HepG2 (cell line): ENCODE results near the gene PKNOX2. TPM values are rescaled to one million over a fixed set of nuclear protein-coding genes. Genes with fewer than 3 reads are reported as not detected.

Experiments
- ATAC-seq: fragments of 200-7000 bp; cut with Tn5 transposase; 3 replicates; pipeline ENCODE4 v1.9.1; 2020; ENCODE audit warnings: mild to moderate bottlenecking, moderate library complexity
- BruUV-seq: library from RNA; stranded (reverse); fragments of 400-500 nt; replicated peaks from 2 replicates; lab custom pipeline; 2021; lab: Mats Ljungman, UMichigan
- CTCF ChIA-PET: fragments of 300-600 bp; formaldehyde crosslinking; extraction: SDS; loops from one replicate; lab custom pipeline; 2021; ENCODE audit warnings: low total read pairs, inconsistent platforms, low intra/inter-chr PET ratio; lab: Yijun Ruan, JAX
- POLR2A ChIA-PET: fragments of 350-600 bp; sonication (Branson Sonifier 250); formaldehyde crosslinking; loops from one replicate; lab custom pipeline; 2020; ENCODE audit warnings: antibody characterized with exemption, inconsistent platforms; lab: Yijun Ruan, JAX
- DNase-seq: peaks from one replicate; pipeline ENCODE4 v3.0.0-alpha.2; 2015; ENCODE audit warnings: low spot score
- FAIRE-seq: peaks from 3 replicates; lab custom pipeline; 2011; peaks lifted over from hg19 to GRCh38; lab: Jason Lieb, UNC
- H2AFZ ChIP-seq: one replicate; pipeline ENCODE4 v1.6.1; 2011; ENCODE audit warnings: low read length, inconsistent platforms
- H3K27ac ChIP-seq: fragments of 300-600 bp; 3 replicates; pipeline ENCODE4 v1.8.0; 2011; ENCODE audit warnings: mixed run types, mild to moderate bottlenecking, mixed read lengths, low read length, inconsistent platforms; ENCODE audit not compliant: insufficient read depth; ENCODE audit errors: extremely low read length
- H3K27me3 ChIP-seq, 2 experiments: fragments of 200-600 bp in 1 of 2; 2 replicates in 1 of 2; 3 replicates in 1 of 2; pipeline versions ENCODE4 v1.6.0 to v1.8.0; 2011; ENCODE audit warnings: low read length in 2 of 2, mild to moderate bottlenecking in 2 of 2, moderate library complexity in 2 of 2, inconsistent platforms in 1 of 2; ENCODE audit not compliant: insufficient read depth in 2 of 2, control insufficient read depth in 1 of 2
- H3K36me3 ChIP-seq, 2 experiments: fragments of 200-600 bp in 1 of 2; replicated peaks in 1 of 2; 2 replicates in 1 of 2; 3 replicates in 1 of 2; pipeline versions ENCODE4 v1.5.1 to v1.8.0; 2011; ENCODE audit warnings: low read length in 2 of 2, inconsistent platforms in 1 of 2; ENCODE audit not compliant: insufficient read depth in 2 of 2, control insufficient read depth in 1 of 2
- H3K4me1 ChIP-seq: 2 replicates; pipeline ENCODE4 v1.5.1; 2012; ENCODE audit warnings: low read length, inconsistent platforms; ENCODE audit not compliant: insufficient read depth
- H3K4me2 ChIP-seq: 2 replicates; pipeline ENCODE4 v1.6.0; 2011; ENCODE audit warnings: low read depth, low read length, inconsistent platforms
- H3K4me3 ChIP-seq, 3 experiments: fragments of 200-600 bp in 1 of 3; sonication (generic), shearing (Covaris generic) in 1 of 3; replicated peaks in 1 of 3; 2 replicates each; pipeline ENCODE4 v1.5.1; 2011 to 2016; ENCODE audit warnings: low read length in 3 of 3, inconsistent platforms in 2 of 3, low read depth in 2 of 3, mild to moderate bottlenecking in 2 of 3, control low read depth in 1 of 3, mixed read lengths in 1 of 3; ENCODE audit not compliant: insufficient read depth in 1 of 3
- H3K79me2 ChIP-seq: one replicate; pipeline ENCODE4 v1.6.1; 2011; ENCODE audit warnings: low read length, inconsistent platforms; ENCODE audit not compliant: insufficient read depth
- H3K9ac ChIP-seq: 2 replicates; pipeline ENCODE4 v1.6.0; 2011; ENCODE audit warnings: mild to moderate bottlenecking, low read depth, low read length, inconsistent platforms; ENCODE audit not compliant: insufficient read depth
- H3K9me3 ChIP-seq: 2 replicates; pipeline ENCODE4 v1.5.1; 2012; ENCODE audit warnings: mild to moderate bottlenecking, low read length
- H4K20me1 ChIP-seq: 2 replicates; pipeline ENCODE4 v1.6.0; 2011; ENCODE audit warnings: inconsistent platforms, mild to moderate bottlenecking, low read length, moderate library complexity; ENCODE audit not compliant: insufficient read depth
- ARHGAP35 ChIP-seq: sonication (generic); formaldehyde crosslinking; IDR thresholded peaks from 2 replicates; pipeline ENCODE4 v1.9.0; 2022; ENCODE audit warnings: mild to moderate bottlenecking, inconsistent platforms, moderate library complexity, missing genetic modification reagents, borderline replicate concordance
- ARID3A ChIP-seq: IDR thresholded peaks from 2 replicates; pipeline ENCODE4 v1.6.1; 2012; ENCODE audit warnings: low read depth, low read length, improper control_type of control experiment
- CENPT ChIP-seq: sonication (generic); formaldehyde crosslinking; IDR thresholded peaks from 2 replicates; pipeline ENCODE4 v1.8.0; 2022; ENCODE audit warnings: low read depth, mild to moderate bottlenecking, moderate library complexity, missing genetic modification reagents
- JDP2 ChIP-seq: sonication (generic); formaldehyde crosslinking; IDR thresholded peaks from 2 replicates; pipeline ENCODE4 v1.8.1; 2022; ENCODE audit warnings: missing genetic modification reagents, borderline replicate concordance
- KMT2A ChIP-seq: sonication (generic); formaldehyde crosslinking; IDR thresholded peaks from 2 replicates; pipeline ENCODE4 v1.4.0; 2020; ENCODE audit warnings: missing genetic modification reagents
- MED13 ChIP-seq: sonication (generic); formaldehyde crosslinking; IDR thresholded peaks from 2 replicates; pipeline ENCODE4 v1.5.0; 2020; ENCODE audit warnings: missing genetic modification reagents
- PHF5A ChIP-seq: IDR thresholded peaks from one replicate; pipeline ENCODE4 v1.6.1; 2018; ENCODE audit warnings: low read depth, missing genetic modification reagents; ENCODE audit not compliant: unreplicated experiment
- RCOR2 ChIP-seq: IDR thresholded peaks from 2 replicates; pipeline ENCODE4 v1.6.1; 2016; ENCODE audit warnings: missing biosample characterization, missing genetic modification reagents
- REXO4 ChIP-seq: sonication (generic); formaldehyde crosslinking; IDR thresholded peaks from 2 replicates; pipeline ENCODE4 v1.8.0; 2022; ENCODE audit warnings: missing genetic modification reagents, mild to moderate bottlenecking, borderline replicate concordance
- THYN1 ChIP-seq: sonication (generic); formaldehyde crosslinking; IDR thresholded peaks from 2 replicates; pipeline ENCODE4 v1.8.1; 2023; ENCODE audit warnings: low read depth, mild to moderate bottlenecking, moderate library complexity, missing genetic modification reagents, borderline replicate concordance
- ZFX ChIP-seq: sonication (generic); formaldehyde crosslinking; IDR thresholded peaks from 2 replicates; pipeline ENCODE4 v1.4.0; 2020; ENCODE audit warnings: mild to moderate bottlenecking, low read depth, missing genetic modification reagents, moderate library complexity
- ZHX1 ChIP-seq: sonication (generic); formaldehyde crosslinking; IDR thresholded peaks from 2 replicates; pipeline ENCODE4 v1.8.1; 2022; ENCODE audit warnings: low read depth, mild to moderate bottlenecking, missing genetic modification reagents
- ZNF572 ChIP-seq: sonication (generic); formaldehyde crosslinking; IDR thresholded peaks from 2 replicates; pipeline ENCODE4 v1.5.1; 2020; ENCODE audit warnings: mild to moderate bottlenecking, missing genetic modification reagents
- WGBS: methylation state at CpG from one replicate; pipeline ENCODE4 v1.1.6; 2017; ENCODE audit warnings: low lambda C conversion rate; 5-methylcytosine and 5-hydroxymethylcytosine counted together
- in situ Hi-C: cut with HindIII; loops from 2 replicates; pipeline ENCODE4 v1.10.0; 2017; ENCODE audit warnings: low pct_unique_long_range_greater_than_20kb; ENCODE audit not compliant: extremely low pct_ligation_motif_present
- intact Hi-C: fragments of 100-400 bp; cut with micrococcal nuclease; formaldehyde crosslinking; loops from one replicate; pipeline ENCODE4 v1.10.0; 2022; ENCODE audit not compliant: unreplicated experiment
- polyA plus RNA-seq, 8 experiments: library from polyadenylated mRNA; depleted of rRNA in 3 of 8; stranded (reverse) in 7 of 8; unstranded in 1 of 8; fragments of >200 nt; fragmentation: Illumina TruSeq in 4 of 8; extraction: Trizol in 4 of 8; gene quantifications; 2 replicates each; pipeline versions ENCODE4 v1.2.1 to v1.2.3, GENCODE V29; 2011 to 2016; ENCODE audit warnings: low read depth in 4 of 8, missing spikeins in 1 of 8, mixed read lengths in 1 of 8; ENCODE audit not compliant: insufficient read depth in 1 of 8
- total RNA-seq, 5 experiments: library from RNA; depleted of rRNA; stranded (reverse); fragments of >200 nt; fragmentation: Illumina TruSeq; extraction: Trizol; gene quantifications; 2 replicates each; pipeline ENCODE4 v1.2.3, GENCODE V29; 2016; ENCODE audit warnings: low read depth in 1 of 5
- TF ChIP-seq, protein P1 (sequence below): sonication (generic); formaldehyde crosslinking; IDR thresholded peaks from 2 replicates; pipeline ENCODE4 v1.4.0; 2020; ENCODE audit warnings: mild to moderate bottlenecking, missing genetic modification reagents, borderline replicate concordance

PKNOX2 gene
- total and polyA plus RNA-seq, 2 of the 13 experiments (the other 11 are each of a cell fraction or from before 2014, with no cell fraction given): not detected

DNA sequence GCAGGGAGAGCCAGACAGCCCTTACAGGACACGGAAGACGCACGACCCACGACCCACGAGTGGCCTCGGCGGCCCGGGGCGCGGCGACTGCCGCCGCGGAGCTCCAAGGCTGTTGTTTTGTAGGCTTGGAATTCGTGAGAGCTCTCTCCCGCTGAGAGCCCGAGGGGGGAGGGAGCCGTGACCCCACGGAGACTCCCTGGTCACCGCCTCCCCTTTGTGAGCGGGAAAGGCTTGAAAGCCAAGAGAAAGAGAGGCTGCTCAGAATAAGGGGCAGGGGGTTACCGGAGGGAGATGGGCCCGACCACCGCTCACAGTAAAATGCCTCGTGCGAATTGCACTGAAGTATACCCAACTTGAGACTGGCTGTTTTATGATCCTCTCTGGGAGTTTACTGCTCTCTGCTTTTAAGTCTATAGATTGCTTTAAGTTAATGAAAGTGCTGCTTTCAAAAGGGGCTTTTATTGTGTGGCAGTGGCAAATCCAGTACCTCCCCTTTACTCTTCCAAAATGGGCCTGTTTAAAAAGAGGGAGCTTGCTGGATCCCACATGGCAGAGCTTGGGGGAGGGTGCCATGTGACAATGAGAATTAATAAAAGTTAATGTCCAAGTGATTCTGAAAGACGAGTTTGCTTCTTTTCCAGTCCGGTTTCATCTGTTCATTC is 2.9 kb downstream of the PKNOX2 start (continued):
- TF ChIP-seq ZFX (CRISPR knock-in tag) (no peak), ZNF572 (CRISPR knock-in tag) (no peak)

DNA sequence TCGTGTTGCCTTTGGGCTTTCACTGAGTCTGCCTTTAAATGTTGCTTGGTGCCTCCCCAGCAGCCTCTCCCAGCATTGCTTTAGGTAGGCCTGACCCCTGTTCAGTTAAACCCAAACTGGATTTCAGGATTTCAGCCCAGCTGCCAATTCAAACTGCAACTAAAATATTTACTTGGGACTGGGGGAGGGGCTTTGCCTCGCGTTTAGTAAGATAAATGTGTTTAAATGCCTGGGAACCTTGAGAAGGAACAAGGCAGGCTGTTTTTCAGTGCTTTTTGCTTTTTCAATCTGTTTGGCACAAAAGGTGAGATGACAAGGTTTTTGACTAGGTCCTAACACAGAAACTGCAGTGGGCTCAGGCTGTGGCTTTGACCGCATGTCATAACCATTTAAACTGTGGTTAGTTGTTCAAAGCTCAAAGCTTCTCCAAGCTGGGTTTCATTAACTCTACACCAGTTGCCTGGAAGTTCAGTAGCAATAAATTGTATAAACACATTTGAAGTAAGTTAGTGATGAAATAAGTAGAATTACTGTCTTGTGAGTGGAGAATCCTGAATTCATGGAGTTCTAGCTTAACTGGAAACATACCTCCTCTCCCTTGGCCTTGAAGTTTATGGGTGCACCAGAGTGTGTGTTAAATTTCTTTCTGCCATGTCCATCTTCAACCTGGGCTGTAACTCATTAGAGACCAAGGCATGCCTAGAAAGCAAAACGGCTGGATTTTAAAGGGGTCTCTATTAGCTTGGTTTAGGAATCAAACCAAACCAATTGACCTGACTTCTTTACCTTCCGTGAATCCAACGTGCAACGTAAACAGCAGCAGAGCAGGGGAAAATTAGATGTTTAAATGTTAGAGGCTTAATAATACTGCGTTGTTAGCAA is 3.6 kb downstream of the PKNOX2 start:
- intact Hi-C loops: loop anchor here (10.0 kb wide), 1 partner anchor 57 kb away; no protein-coding TSS in a partner anchor
- peaks cover 4 to 85% of the 10 kb centered on the region in 2 experiments; a peak in 4 of 5 replicates for H3K27me3 ChIP-seq
- TF ChIP-seq THYN1 (CRISPR knock-in tag): no peak
- TF ChIP-seq, protein P1, sequence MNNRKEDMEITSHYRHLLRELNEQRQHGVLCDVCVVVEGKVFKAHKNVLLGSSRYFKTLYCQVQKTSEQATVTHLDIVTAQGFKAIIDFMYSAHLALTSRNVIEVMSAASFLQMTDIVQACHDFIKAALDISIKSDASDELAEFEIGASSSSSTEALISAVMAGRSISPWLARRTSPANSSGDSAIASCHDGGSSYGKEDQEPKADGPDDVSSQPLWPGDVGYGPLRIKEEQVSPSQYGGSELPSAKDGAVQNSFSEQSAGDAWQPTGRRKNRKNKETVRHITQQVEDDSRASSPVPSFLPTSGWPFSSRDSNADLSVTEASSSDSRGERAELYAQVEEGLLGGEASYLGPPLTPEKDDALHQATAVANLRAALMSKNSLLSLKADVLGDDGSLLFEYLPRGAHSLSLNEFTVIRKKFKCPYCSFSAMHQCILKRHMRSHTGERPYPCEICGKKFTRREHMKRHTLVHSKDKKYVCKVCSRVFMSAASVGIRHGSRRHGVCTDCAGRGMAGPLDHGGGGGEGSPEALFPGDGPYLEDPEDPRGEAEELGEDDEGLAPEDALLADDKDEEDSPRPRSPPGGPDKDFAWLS (CRISPR knock-in tag): no peak
- TF ChIP-seq CENPT (CRISPR knock-in tag): no peak
- no peak for TF ChIP-seq ARHGAP35 (CRISPR knock-in tag)
- no peak for TF ChIP-seq JDP2
- TF ChIP-seq ZHX1: no peak
- no peak for TF ChIP-seq REXO4 (CRISPR knock-in tag)
- no peak for TF ChIP-seq PHF5A (CRISPR knock-in tag)
- TF ChIP-seq RCOR2 (CRISPR knock-in tag): no peak
- TF ChIP-seq KMT2A: no peak
- no peak for TF ChIP-seq MED13 (CRISPR knock-in tag)
- TF ChIP-seq ARID3A: no peak

More for the DNA sequence above, 3.6 kb downstream of the PKNOX2 start:
- no peak for DNase-seq
- Histone ChIP-seq H4K20me1 (no peaks in the 10 kb centered on the region), H3K27ac (no peak overlapping the region), H3K9me3 (no peaks in the 10 kb centered on the region), H3K79me2 (no peaks in the 10 kb centered on the region), H3K4me2 (no peak overlapping the region), H3K4me1 (peaks cover 18% of the 10 kb centered on the region), H3K9ac (no peak overlapping the region), H3K36me3 (no peaks in the 10 kb centered on the region), H3K4me3 (no peak overlapping the region), H2AFZ (no peak overlapping the region)
- ATAC-seq: no peak
- POLR2A ChIA-PET: no interaction called here
- no peak for FAIRE-seq
- in situ Hi-C loops: loop anchor here (5.0 kb wide), 1 partner anchor 179 kb away; no protein-coding TSS in a partner anchor
- 31% methylated on average over 9 of the region's 9 CpGs for WGBS
- CTCF ChIA-PET: no interaction called here
- BruUV-seq: no TSS peak
